Mucosa of descending colon (tissue), 3 donors: ENCODE measurements around the gene TRIP11. TPM values are rescaled to one million over a fixed set of nuclear protein-coding genes. Genes with fewer than 3 reads are reported as not detected.
A peak's percentile ranks its signal among the peaks of the same experiment; 100 is the strongest.
"Not testable (repeated sequence)": the region's sequence is repeated elsewhere in the genome, so short reads cannot be mapped to it uniquely, and the experiment has no call there.

Experiments used
- ATAC-seq: fragments of 200-7000 bp; cut with Tn5 transposase; one replicate; pipeline ENCODE4 v1.9.1; 2020; ENCODE audit warnings: mild to moderate bottlenecking, moderate library complexity
- DNase-seq, 3 donors: peaks; one replicate each; pipeline ENCODE4 v3.0.0-alpha.2; 2020
- H3K36me3 ChIP-seq: fragments of 200-600 bp; one replicate; pipeline ENCODE4 v1.8.0; 2021; ENCODE audit warnings: low read depth, mild to moderate bottlenecking
- H3K4me1 ChIP-seq: fragments of 200-600 bp; one replicate; pipeline ENCODE4 v1.8.0; 2021; ENCODE audit warnings: low read depth, mild to moderate bottlenecking
- H3K4me3 ChIP-seq: fragments of 200-600 bp; one replicate; pipeline ENCODE4 v1.8.0; 2021; ENCODE audit warnings: mild to moderate bottlenecking
- H3K9me3 ChIP-seq: fragments of 200-600 bp; one replicate; pipeline ENCODE4 v1.8.0; 2021; ENCODE audit warnings: mild to moderate bottlenecking
- CTCF ChIP-seq: fragments of 200-600 bp; IDR thresholded peaks from one replicate; pipeline ENCODE4 v1.8.0; 2022; ENCODE audit warnings: antibody characterized with exemption, mild to moderate bottlenecking
- intact Hi-C, 2 donors: fragments of 100-400 bp; cut with DNase I in 1 of 2; cut with micrococcal nuclease in 1 of 2; formaldehyde crosslinking; loops; one replicate each; pipeline versions ENCODE4 v1.11.0 to v1.11.1; 2022; cut with DNase I, micrococcal nuclease
- long read RNA-seq, 2 donors: library from polyadenylated mRNA; unstranded; transcript quantifications; one replicate each; pipeline ENCODE4 v2.0.0, GENCODE V29; 2019 to 2021
- total RNA-seq, 3 donors: library from RNA; stranded (reverse); fragmentation: NEBNext Ultra II Directional in 2 of 3; extraction: Animal tissue kit (Norgen Biotek cat#: 25700) in 2 of 3; gene quantifications; one replicate each; pipeline versions ENCODE4 v1.2.1 to v1.2.4, GENCODE V29; 2021 to 2023
- donor health status: DM: no; HTN: no; CAD: no; lungs with moderate emphysema.
- donor health status: DM: no; HTN: no; CAD: no.
- donor health status: DM: no; HTN: yes; CAD: no.

Gene TRIP11
- 10 to 100 TPM; 48.1 to 67.3 (median 54.6) TPM for total RNA-seq
- long read RNA-seq, donor 1, full-length matches to known transcripts: 5 of 27 reads
- long read RNA-seq, donor 1, partial matches to known transcripts: 12 of 27 reads
- long read RNA-seq, donor 1, other reads (novel, unspliced or antisense): 10 of 27 reads
- long read RNA-seq, donor 2, partial matches to known transcripts: 37 of 43 reads
- long read RNA-seq, donor 2, other reads (novel, unspliced or antisense): 4 of 43 reads

GRCh38 chr14:92039719-92040430 lies at the start of gene TRIP11:
TRIP11 (minus strand) TSS chr14:92040059; CDS start chr14:92039685, 374 bp downstream.
- ATAC-seq (peak; percentile 98), DNase-seq (peak; percentile 96 to 97 (median 96))
- intact Hi-C loops: no loop called here
- no peaks in the 10 kb centered on the region for H3K9me3 ChIP-seq
- no peaks in the 10 kb centered on the region for H3K36me3 ChIP-seq
- TF ChIP-seq CTCF: no peak
- peaks cover 23% of the 10 kb centered on the region for H3K4me1 ChIP-seq
- H3K4me3 ChIP-seq: peak within 1 kb of the TSS; percentile 76

- intact Hi-C loops: no loop called here
- peaks cover 4% of the 10 kb centered on the region for H3K36me3 ChIP-seq
- no peak for ATAC-seq
Observed at GRCh38 chr14:92088494-92088893, 48.6 kb upstream of the TRIP11 start.

GRCh38 chr14:92074555-92074954 lies 34.7 kb upstream of the TRIP11 start:
- ATAC-seq: no peak
- intact Hi-C loops: no loop called here
- DNase-seq: no peak

More at GRCh38 chr14:92088494-92088893, 48.6 kb upstream of the TRIP11 start:
- no peak for TF ChIP-seq CTCF
- DNase-seq: no peak
- H3K4me3 ChIP-seq: no peak overlapping the region
- no peaks in the 10 kb centered on the region for H3K9me3 ChIP-seq
- H3K4me1 ChIP-seq: no peaks in the 10 kb centered on the region

GRCh38 chr14:92058006-92058917 lies 18.4 kb upstream of the TRIP11 start:
- H3K36me3 ChIP-seq: no peaks in the 10 kb centered on the region
- H3K4me3 ChIP-seq: no peak overlapping the region
- no peaks in the 10 kb centered on the region for H3K4me1 ChIP-seq
- no peak for ATAC-seq
- no peak for DNase-seq
- intact Hi-C loops: no loop called here
- no peaks in the 10 kb centered on the region for H3K9me3 ChIP-seq
- no peak for TF ChIP-seq CTCF

More at GRCh38 chr14:92074555-92074954, 34.7 kb upstream of the TRIP11 start:
- Histone ChIP-seq H3K9me3 (no peaks in the 10 kb centered on the region), H3K4me1 (no peaks in the 10 kb centered on the region), H3K4me3 (no peak overlapping the region), H3K36me3 (no peaks in the 10 kb centered on the region)
- no peak for TF ChIP-seq CTCF

GRCh38 chr14:92049781-92050180 lies 9.9 kb upstream of the TRIP11 start:
- peaks cover 11% of the 10 kb centered on the region for H3K9me3 ChIP-seq
- ATAC-seq (no peak), DNase-seq (no peak)
- H3K4me3 ChIP-seq: no peak overlapping the region
- TF ChIP-seq CTCF: no peak
- no peaks in the 10 kb centered on the region for H3K4me1 ChIP-seq
- intact Hi-C loops: no loop called here
- H3K36me3 ChIP-seq: no peaks in the 10 kb centered on the region

- H3K4me3 ChIP-seq, H3K36me3 ChIP-seq, H3K4me1 ChIP-seq, intact Hi-C loops, DNase-seq, ATAC-seq: not testable (repeated sequence)
- peaks cover 11% of the 10 kb centered on the region for H3K9me3 ChIP-seq
Observed at GRCh38 chr14:92049221-92049620, 9.4 kb upstream of the TRIP11 start.

- H3K4me3 ChIP-seq, DNase-seq, intact Hi-C loops, ATAC-seq, H3K36me3 ChIP-seq, H3K4me1 ChIP-seq: not testable (repeated sequence)
- H3K9me3 ChIP-seq: peaks cover 11% of the 10 kb centered on the region
Observed at GRCh38 chr14:92045904-92046303, 6.0 kb upstream of the TRIP11 start.

GRCh38 chr14:92041766-92042165 lies 1.9 kb upstream of the TRIP11 start:
- H3K36me3 ChIP-seq, H3K4me3 ChIP-seq, intact Hi-C loops, DNase-seq, ATAC-seq: not testable (repeated sequence)
- peaks cover 11% of the 10 kb centered on the region for H3K9me3 ChIP-seq
- H3K4me1 ChIP-seq: peaks cover 21% of the 10 kb centered on the region
